IMR-90 (cell line): ENCODE results near the gene RPS6KA4.

ENCODE experiments used
- CEBPB ChIP-seq: IDR thresholded peaks from 2 replicates; pipeline ENCODE4 v1.6.1; 2012; ENCODE audit warnings: low read depth, low read length, improper control_type of control experiment
- CTCF ChIP-seq: conservative IDR thresholded peaks from 2 replicates; pipeline ENCODE4 v1.5.1; 2012; ENCODE audit warnings: mild to moderate bottlenecking, low read depth, low read length, improper control_type of control experiment
- MAZ ChIP-seq: IDR thresholded peaks from 2 replicates; pipeline ENCODE4 v1.6.1; 2012; ENCODE audit warnings: low read depth, mild to moderate bottlenecking, low read length, improper control_type of control experiment, moderate library complexity, borderline replicate concordance
- POLR2A ChIP-seq: IDR thresholded peaks from 2 replicates; pipeline ENCODE4 v1.6.1; 2012; ENCODE audit warnings: mild to moderate bottlenecking, low read depth, low read length
- RAD21 ChIP-seq: IDR thresholded peaks from 2 replicates; pipeline ENCODE4 v1.6.1; 2012; ENCODE audit warnings: low read length, improper control_type of control experiment
- RFX5 ChIP-seq: IDR thresholded peaks from 2 replicates; pipeline ENCODE4 v1.8.0; 2012; ENCODE audit warnings: low read depth, mild to moderate bottlenecking, low read length, moderate library complexity
- USF2 ChIP-seq: fragments of 150-350 bp; IDR thresholded peaks from 2 replicates; pipeline ENCODE4 v1.6.1; 2017; ENCODE audit warnings: mild to moderate bottlenecking, antibody characterized with exemption, low read length, low read depth

- TF ChIP-seq CTCF, result no peak
- no peak for TF ChIP-seq CEBPB
- TF ChIP-seq USF2, result no peak
- TF ChIP-seq RFX5, result no peak
- TF ChIP-seq RAD21, result no peak
- no peak for TF ChIP-seq MAZ
- TF ChIP-seq POLR2A, result no peak
These were observed 31.6 kb upstream of the RPS6KA4 start for GRCh38 chr11:64327375-64327774.
